Activated effector memory CD4-positive, alpha-beta T cell treated with anti-CD3 and anti-CD28 coated beads, Interleukin-2, amount 50 U/mL, for 16 hours (primary cell): ENCODE results near the gene DCAF8.

Experiments
- DNase-seq: peaks from one replicate; pipeline ENCODE4 v3.0.0-alpha.2; 2020

DCAF8 gene

DNA sequence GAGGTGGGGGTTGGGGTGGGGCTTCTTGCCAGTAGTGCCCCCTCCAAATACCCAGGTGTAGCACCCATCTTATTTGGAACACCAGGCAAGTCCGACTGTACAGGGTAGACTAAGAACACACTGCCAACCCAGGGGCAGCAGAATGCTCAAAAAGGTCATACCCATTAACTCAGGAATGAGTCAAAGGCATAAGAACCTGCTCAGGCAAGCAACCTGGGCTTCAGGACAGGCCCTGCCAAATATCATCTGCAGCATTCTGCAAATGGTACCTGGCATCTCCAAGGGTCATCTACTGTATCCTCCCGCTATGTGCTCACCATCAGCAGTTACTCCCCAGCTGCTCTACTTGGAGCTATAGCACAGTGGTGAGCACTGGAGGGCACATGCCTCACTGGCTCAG, 37.7 kb downstream of the DCAF8 start:
- DNase-seq = no peak

DNA sequence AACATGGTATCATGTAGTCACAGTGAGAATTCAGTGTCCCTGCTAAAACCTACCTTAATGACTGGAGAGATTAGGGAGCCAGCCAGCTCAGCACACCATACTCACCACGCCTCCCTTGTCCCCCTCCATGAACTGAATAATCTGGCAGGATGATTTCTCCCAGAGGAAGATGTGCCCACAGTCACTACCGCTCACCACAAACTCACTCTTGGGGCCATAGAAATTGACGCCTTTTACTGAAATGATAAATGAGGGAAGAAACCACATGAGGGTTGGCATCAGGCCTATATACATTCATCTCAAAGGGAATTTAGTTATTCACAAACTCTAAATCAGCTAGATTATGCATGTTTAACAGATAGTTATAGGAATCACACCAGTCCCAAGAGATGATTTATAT, 39.8 kb downstream of the DCAF8 start:
- DNase-seq = no peak

GRCh38 chr1:160221089-160221488, 41.3 kb downstream of the DCAF8 start:
- no peak for DNase-seq

- no peak for DNase-seq
Observed at GRCh38 chr1:160220301-160220700, 42.0 kb downstream of the DCAF8 start.

DNA sequence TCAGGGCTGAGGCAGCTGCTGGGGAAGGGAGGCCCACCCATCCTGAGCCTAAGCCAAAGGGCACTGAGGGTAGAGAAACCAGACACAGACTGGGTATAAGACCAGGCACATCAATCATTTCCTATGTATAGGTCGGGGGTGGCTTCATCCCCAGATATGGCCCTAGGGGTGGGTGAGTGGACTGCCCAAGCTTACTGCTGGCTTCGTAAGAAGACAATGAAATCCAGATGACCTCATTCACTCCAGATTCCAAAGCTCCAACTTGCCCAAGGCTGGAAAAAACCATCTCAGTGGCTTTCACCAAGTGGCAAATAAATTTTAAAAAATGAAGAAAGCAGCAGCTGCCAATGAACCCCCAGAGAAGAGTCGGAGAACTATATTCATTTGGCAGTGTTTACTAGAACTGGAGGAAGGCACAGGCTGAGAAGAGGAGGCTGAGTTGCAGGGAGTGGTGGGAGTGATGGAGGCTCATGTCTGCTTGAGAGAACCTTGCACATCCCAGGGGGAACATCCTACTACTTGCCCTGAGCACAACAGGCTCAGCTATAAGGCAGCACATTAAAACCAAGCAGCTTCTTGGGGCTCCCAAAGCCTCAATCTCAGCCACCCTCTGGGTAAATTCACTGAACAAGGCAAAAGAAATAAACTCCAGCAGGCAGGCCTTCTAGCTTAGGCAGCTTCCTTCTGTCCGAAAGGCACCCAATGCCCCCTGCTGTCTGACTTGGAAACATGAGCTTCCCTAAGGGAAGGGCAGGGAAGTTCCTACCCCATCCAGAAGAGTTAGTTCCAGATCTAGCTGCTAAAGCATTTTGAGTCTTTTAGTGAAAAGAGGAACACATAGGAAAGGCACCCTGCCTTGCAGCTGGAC, 43.1 kb downstream of the DCAF8 start:
- DNase-seq = no peak

DNA sequence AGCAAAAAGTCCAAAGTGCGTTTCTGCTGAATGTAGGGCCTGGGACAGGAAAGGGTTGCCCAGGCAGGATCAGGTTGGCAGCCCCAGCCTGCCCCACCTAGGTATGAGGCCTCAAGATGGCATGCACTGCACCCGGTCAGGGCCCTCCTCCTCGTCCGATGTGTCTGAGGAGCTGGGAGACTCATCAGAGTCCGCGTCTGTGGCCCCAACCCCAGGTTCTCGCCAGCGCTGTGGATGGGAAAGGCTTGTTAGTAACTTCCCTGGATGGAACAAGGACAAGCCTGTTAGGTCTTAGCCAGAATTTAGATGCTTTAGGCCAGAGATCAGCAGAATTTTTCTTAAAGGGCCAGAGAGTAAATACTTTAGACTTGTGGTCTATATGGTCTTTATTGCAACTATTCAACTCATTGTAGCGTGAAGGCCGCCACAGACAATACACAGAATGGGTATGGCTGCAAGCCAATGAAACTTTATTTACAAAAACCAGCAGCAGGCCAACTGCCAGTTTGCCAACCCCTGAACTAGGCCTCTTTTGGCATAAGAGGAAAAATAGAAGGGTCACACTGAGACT, 44.8 kb downstream of the DCAF8 start:
- DNase-seq = no peak

GRCh38 chr1:160216301-160216700, 46.0 kb downstream of the DCAF8 start:
- DNase-seq = no peak

DNA sequence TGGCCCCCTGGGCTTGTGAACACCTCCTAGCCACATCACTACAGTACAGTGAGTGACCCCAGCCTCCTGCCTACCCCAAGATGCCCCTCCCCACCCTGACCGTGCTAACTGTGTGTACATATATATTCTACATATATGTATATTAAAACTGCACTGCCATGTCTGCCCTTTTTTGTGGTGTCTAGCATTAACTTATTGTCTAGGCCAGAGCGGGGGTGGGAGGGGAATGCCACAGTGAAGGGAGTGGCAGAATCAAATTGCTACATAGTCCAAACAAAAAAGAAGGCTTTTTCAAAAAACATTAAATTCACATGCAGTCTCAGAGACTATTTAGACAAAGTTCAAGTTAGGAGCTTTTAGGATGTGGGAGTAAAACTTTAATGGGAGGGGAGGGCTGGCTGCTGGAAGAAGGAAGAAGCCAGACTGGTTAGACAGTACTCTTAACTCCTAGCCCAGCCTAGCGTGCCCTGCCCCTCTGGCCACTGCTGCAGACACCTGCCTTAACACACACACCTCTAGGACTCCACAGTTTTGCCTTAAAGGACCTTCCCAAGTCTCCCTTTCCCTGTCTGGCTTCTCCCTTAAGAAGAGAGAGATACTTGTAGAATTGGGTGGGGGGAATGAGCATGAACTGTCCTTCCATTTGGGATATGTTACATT, 47.7 kb downstream of the DCAF8 start:
- no peak for DNase-seq

DNA sequence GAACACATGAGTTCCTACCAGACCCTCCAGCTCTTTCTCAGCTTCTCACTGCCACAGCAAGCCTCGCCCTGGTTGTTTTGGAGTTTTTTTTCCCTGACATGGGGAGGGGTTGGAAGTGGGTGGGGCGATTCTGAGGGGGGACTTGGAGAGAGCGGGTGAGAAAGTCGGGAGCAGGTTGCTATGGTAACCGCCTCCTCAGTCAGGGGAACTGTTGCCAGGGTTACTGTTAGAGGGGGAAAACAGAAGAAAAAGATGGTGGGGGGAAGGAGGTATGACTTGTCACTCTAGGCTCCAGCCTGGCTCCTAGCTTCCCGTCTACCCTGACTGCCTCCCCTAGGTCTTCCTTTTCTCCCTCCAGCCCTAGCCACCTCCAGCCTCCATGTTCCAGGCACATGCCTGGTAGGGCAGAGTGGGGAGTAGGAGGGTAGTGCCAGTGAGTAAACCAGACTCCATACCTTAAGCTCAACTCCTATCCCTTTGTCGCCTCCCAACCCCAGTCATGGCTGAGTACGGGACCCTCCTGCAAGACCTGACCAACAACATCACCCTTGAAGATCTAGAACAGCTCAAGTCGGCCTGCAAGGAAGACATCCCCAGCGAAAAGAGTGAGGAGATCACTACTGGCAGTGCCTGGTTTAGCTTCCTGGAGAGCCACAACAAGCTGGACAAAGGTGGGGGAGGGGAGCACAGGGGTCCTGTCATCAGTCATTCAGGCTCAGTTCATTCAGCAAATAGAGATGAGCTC, 51.1 kb downstream of the DCAF8 start:
- no peak for DNase-seq

DNA sequence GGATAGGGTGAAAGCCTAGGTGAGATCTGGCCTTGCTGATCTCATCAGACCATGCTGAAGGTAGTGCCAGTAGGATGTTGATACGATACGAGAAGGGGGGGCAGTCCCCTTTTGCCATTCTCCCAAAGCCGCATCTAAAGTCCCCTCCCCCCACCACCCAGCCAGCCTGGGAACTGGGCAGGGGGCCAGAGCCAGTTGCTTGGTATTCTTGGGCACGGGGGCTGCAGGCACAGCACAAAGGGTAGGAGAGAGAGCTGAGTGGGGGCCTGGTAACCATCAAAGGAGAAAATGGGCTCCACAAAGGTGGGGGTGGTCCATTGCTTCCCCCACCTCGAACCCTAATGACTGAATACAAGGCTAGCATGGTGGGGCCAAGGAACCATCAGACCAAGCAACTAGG, 51.8 kb downstream of the DCAF8 start:
- no peak for DNase-seq

- no peak for DNase-seq
Observed at GRCh38 chr1:160209321-160210046, 52.9 kb downstream of the DCAF8 start.

DNA sequence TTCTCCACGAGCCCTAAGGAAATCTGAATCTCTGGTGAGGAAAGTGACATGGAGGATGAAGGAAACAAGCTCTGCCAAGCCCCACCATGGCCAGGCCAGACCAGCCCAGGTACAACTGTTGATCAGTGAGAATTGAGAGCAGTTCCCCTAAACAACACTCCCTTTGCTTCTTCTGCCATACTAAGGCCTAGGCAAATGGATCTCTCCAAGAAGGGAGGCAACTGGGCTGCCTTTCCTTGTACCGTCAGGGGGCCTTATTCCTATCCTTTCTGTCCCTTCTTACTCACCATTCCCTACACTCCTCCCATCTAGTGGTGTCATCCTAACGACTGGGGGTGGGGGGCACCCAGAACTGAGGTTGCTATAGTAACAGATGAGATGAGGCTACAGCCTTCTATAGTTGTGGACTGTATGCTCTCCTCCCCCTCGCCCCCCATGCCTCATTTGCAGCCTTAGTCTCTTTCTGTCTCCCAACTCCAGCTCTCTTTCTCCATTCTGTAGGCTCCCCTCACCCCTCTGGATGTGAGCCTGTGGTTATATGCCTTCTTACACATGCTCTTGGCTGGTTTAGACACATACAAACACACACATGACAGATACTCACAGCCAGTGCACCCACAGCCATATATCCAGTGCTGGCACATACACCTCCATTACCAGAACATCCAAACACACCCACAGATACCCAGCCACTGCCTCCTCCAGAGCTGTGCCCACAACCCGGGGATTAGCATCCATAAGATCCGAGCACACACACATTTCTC, 53.6 kb downstream of the DCAF8 start:
- no peak for DNase-seq

- no peak for DNase-seq
Observed at GRCh38 chr1:160207771-160208556, 54.4 kb downstream of the DCAF8 start.

DNA sequence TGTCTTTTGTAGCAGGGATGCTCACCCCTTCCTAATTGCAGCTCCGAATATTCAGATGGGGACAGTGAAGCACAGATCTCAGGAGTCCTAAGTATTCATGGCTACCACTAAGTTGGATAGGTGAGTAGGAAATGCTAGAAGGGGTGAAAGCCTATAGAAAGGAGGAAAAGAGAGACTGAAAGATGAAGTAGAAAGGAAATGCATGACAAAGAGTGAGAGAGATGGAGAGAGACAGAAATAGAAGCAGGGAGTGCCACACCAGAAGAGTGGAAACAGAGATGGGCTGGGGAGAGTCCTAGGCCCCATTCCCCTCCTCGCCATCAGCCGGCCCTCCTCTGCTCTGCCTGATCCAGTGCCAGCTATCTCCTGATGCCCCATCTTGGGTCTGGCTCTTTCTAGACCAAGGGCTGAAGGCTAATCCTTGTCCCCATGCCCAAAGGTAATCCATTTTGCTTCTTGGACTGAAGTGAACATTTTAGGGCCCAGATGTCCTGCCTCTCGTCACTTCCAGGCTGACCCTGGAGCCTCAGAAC, 55.2 kb downstream of the DCAF8 start:
- no peak for DNase-seq

DNA sequence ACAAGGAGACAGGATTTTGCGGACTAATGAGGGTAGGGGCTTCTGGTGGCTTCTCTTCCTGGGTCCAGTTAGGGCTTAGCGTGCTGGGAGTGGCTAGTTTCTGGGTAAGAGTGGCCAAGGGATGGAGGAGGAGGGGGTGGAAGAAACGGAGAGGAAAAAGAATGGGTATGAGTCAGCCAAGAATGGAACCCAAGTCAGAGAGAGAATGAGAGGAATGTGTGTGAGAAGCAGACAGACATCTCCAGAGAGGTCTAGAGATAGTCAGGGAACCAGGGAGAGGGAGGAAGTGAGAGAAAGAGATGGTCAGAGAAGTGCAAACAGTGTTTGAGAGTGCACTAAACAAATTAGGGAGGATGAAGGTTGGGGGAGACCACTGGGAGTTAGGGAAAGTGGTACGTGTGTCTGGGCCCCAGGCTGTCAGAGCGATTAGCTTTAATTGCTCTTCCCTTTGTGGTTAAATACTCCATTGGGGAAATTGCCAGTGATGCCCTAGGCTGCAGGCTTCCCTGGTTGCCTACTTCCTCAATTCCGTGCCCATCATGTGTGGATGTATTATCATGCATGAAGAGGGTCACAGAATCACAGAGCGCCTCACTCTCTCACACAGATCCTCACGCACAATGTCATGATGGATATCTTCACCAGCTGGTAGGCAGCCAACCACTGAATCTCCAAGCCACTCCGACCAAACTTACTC, 55.8 kb downstream of the DCAF8 start:
- DNase-seq = no peak

- peak; percentile 83 for DNase-seq
Observed at GRCh38 chr1:160206036-160206389, 56.3 kb downstream of the DCAF8 start.

DNA sequence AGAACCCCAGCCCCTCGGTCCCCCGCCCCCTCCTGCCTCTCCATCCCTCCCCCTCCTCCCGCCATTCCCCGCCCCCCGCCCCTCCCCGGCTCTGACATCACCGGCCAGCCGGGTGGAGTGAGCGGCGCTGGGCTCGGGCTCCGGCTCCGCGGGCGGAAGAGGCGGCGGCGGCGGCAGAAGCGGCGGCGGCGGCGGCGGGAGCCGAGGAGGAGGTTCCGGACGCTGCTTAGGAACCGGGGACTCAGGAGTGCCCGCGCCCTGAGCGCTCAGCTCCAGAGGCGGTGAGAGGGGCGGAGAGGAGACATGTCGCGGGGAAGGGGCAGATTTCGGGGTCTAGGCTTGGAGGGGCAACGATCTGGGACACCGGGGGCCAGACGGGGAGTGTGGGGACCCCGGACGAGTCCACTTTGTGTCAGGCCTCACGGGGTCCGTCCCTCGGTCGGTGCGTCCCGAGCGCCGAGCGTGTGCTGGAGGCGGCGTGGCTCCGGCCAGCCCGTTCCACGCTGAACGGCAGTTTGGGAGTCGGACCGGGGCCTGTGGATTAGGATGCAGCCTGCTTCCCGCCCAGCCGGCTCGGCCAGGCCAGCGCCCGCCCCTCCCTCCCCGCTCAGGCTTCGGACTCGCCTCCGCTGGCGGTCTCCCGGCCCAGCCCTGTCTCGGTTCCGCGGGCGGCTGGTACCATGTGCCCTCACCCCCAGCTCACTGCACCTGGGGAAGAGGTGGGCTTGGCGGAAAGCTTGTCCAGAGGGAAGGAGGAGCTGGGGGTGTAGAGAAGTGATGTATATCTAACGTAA, 56.9 kb downstream of the DCAF8 start, which contains the start of gene PEA15:
Gene PEA15, plus strand, starts transcription at position 143 of the 794 bp plus-strand sequence. CDS start 6,161 bp downstream, outside the sequence.
- peak; percentile 89 for DNase-seq

- DNase-seq = no peak
Observed at GRCh38 chr1:160204526-160205241, 57.7 kb downstream of the DCAF8 start.
